ENCODE measurements around the gene LYPD1.
A peak's percentile ranks its signal among the peaks of the same experiment; 100 is the strongest.

LYPD1 gene

GRCh38 chr2:132627536-132627935, 42.5 kb downstream of the LYPD1 start:
- DNase-seq, result no peak

GRCh38 chr2:132623096-132623839, 46.7 kb downstream of the LYPD1 start:
- DNase-seq, result peak; percentile 66 to 72

GRCh38 chr2:132621131-132621875, 48.7 kb downstream of the LYPD1 start:
- DNase-seq, result no peak

GRCh38 chr2:132620115-132620514, 49.9 kb downstream of the LYPD1 start:
- peak in 1 of 2 experiments; percentile 8 for DNase-seq

GRCh38 chr2:132618734-132619133, 51.3 kb downstream of the LYPD1 start:
- no peak for DNase-seq

GRCh38 chr2:132617989-132618388, 52.0 kb downstream of the LYPD1 start:
- no peak for DNase-seq

- no peak for DNase-seq
Measured at GRCh38 chr2:132615329-132616085, 54.5 kb downstream of the LYPD1 start.

- DNase-seq, result no peak
Measured at GRCh38 chr2:132611719-132612118, 58.3 kb downstream of the LYPD1 start.

- no peak for DNase-seq
Measured at GRCh38 chr2:132609101-132609890, 60.7 kb downstream of the LYPD1 start.

- DNase-seq, result no peak
Measured at GRCh38 chr2:132608311-132608710, 61.7 kb downstream of the LYPD1 start.

- DNase-seq, result no peak
Measured at GRCh38 chr2:132607426-132608090, 62.4 kb downstream of the LYPD1 start.

GRCh38 chr2:132606649-132607048, 63.4 kb downstream of the LYPD1 start:
- no peak for DNase-seq

GRCh38 chr2:132605236-132606180, 64.5 kb downstream of the LYPD1 start:
- DNase-seq, result no peak

GRCh38 chr2:132604561-132604960, 65.4 kb downstream of the LYPD1 start:
- no peak for DNase-seq

GRCh38 chr2:132599556-132599955, 70.4 kb downstream of the LYPD1 start:
- no peak for DNase-seq

- no peak for DNase-seq
Measured at GRCh38 chr2:132598536-132598935, 71.5 kb downstream of the LYPD1 start.

GRCh38 chr2:132597831-132598230, 72.2 kb downstream of the LYPD1 start:
- no peak for DNase-seq

GRCh38 chr2:132597166-132597565, 72.8 kb downstream of the LYPD1 start:
- DNase-seq, result no peak

- DNase-seq, result no peak
Measured at GRCh38 chr2:132595693-132596092, 74.3 kb downstream of the LYPD1 start.

- no peak for DNase-seq
Measured at GRCh38 chr2:132595186-132595585, 74.8 kb downstream of the LYPD1 start.

Measured in Kasumi-1 (cell line).